ENCODE results near the gene PCDHA12. TPM values are rescaled to one million over a fixed set of nuclear protein-coding genes. Genes with fewer than 3 reads are reported as not detected.
"Not testable (repeated sequence)": the region's sequence is repeated elsewhere in the genome, so short reads cannot be mapped to it uniquely, and the experiment has no call there.

The PCDHA12 gene
- total RNA-seq, 1 donor from 2014 or later = not detected

GRCh38 chr5:140849831-140850634, 25.1 kb upstream of the PCDHA12 start:
- intact Hi-C loops (cut with micrococcal nuclease); H3K27me3 Mint-ChIP-seq; H3K27ac Mint-ChIP-seq; DNase-seq; H3K4me1 Mint-ChIP-seq; H3K4me3 Mint-ChIP-seq; H3K36me3 Mint-ChIP-seq (ENCODE audit: low read depth): not testable (repeated sequence)
- peaks cover 18% of the 10 kb centered on the region for H3K9me3 Mint-ChIP-seq

GRCh38 chr5:140855772-140856674, 19.1 kb upstream of the PCDHA12 start, which contains the start of gene PCDHA10:
Gene PCDHA10 (plus strand): TSS chr5:140855897. CDS start chr5:140856049, 152 bp downstream.
- Mint-ChIP-seq H3K4me3 (no peak within 1 kb of the TSS), H3K36me3 (ENCODE audit: low read depth) (no peaks in the 10 kb centered on the region), H3K4me1 (no peaks in the 10 kb centered on the region), H3K27me3 (no peaks in the 10 kb centered on the region), H3K27ac (no peak within 1 kb of the TSS), H3K9me3 (peaks cover 23% of the 10 kb centered on the region)
- intact Hi-C loops (cut with micrococcal nuclease) = no loop called here
- DNase-seq = peak; percentile 50

GRCh38 chr5:140857177-140857986, 17.7 kb upstream of the PCDHA12 start:
- H3K27ac Mint-ChIP-seq = no peak overlapping the region
- H3K9me3 Mint-ChIP-seq = peaks cover 23% of the 10 kb centered on the region
- H3K4me1 Mint-ChIP-seq = no peaks in the 10 kb centered on the region
- no peak overlapping the region for H3K4me3 Mint-ChIP-seq
- no peaks in the 10 kb centered on the region for H3K36me3 Mint-ChIP-seq (ENCODE audit: low read depth)
- no peak for DNase-seq
- intact Hi-C loops (cut with micrococcal nuclease) = no loop called here
- H3K27me3 Mint-ChIP-seq = no peaks in the 10 kb centered on the region

- no peaks in the 10 kb centered on the region for H3K27me3 Mint-ChIP-seq
- no peak overlapping the region for H3K4me3 Mint-ChIP-seq
- intact Hi-C loops (cut with micrococcal nuclease) = no loop called here
- no peak overlapping the region for H3K27ac Mint-ChIP-seq
- no peaks in the 10 kb centered on the region for H3K4me1 Mint-ChIP-seq
- peaks cover 23% of the 10 kb centered on the region for H3K9me3 Mint-ChIP-seq
- DNase-seq = peak; percentile 48
- no peaks in the 10 kb centered on the region for H3K36me3 Mint-ChIP-seq (ENCODE audit: low read depth)
Measured at GRCh38 chr5:140857987-140858240, 17.2 kb upstream of the PCDHA12 start.

GRCh38 chr5:140862441-140863295, 12.4 kb upstream of the PCDHA12 start:
- H3K4me1 Mint-ChIP-seq = no peaks in the 10 kb centered on the region
- no peak overlapping the region for H3K4me3 Mint-ChIP-seq
- peaks cover 10% of the 10 kb centered on the region for H3K9me3 Mint-ChIP-seq
- no peak for DNase-seq
- H3K36me3 Mint-ChIP-seq (ENCODE audit: low read depth) = no peaks in the 10 kb centered on the region
- intact Hi-C loops (cut with micrococcal nuclease) = no loop called here
- no peaks in the 10 kb centered on the region for H3K27me3 Mint-ChIP-seq
- no peak overlapping the region for H3K27ac Mint-ChIP-seq

- no peak within 1 kb of the TSS for H3K4me3 Mint-ChIP-seq
- H3K27me3 Mint-ChIP-seq = no peaks in the 10 kb centered on the region
- no peak within 1 kb of the TSS for H3K27ac Mint-ChIP-seq
- DNase-seq = no peak
- no peaks in the 10 kb centered on the region for H3K36me3 Mint-ChIP-seq (ENCODE audit: low read depth)
- no peaks in the 10 kb centered on the region for H3K4me1 Mint-ChIP-seq
- intact Hi-C loops (cut with micrococcal nuclease) = no loop called here
- H3K9me3 Mint-ChIP-seq = peaks cover 6% of the 10 kb centered on the region
Measured at GRCh38 chr5:140868721-140869554, 6.2 kb upstream of the PCDHA12 start, which contains the start of gene PCDHA11. Gene PCDHA11 (plus strand): TSS chr5:140868957. CDS start chr5:140869104, 147 bp downstream.

- Mint-ChIP-seq H3K27me3 (no peaks in the 10 kb centered on the region), H3K9me3 (peaks cover 6% of the 10 kb centered on the region), H3K27ac (no peak overlapping the region), H3K4me3 (no peak overlapping the region), H3K4me1 (no peaks in the 10 kb centered on the region), H3K36me3 (ENCODE audit: low read depth) (no peaks in the 10 kb centered on the region)
- intact Hi-C loops (cut with micrococcal nuclease) = no loop called here
- DNase-seq = no peak
Measured at GRCh38 chr5:140869555-140869886, 5.6 kb upstream of the PCDHA12 start.

GRCh38 chr5:140870221-140871201, 4.6 kb upstream of the PCDHA12 start:
- Mint-ChIP-seq H3K9me3 (peaks cover 6% of the 10 kb centered on the region), H3K4me3 (no peak overlapping the region), H3K4me1 (no peaks in the 10 kb centered on the region), H3K27me3 (no peaks in the 10 kb centered on the region), H3K36me3 (ENCODE audit: low read depth) (no peaks in the 10 kb centered on the region), H3K27ac (no peak overlapping the region)
- intact Hi-C loops (cut with micrococcal nuclease) = no loop called here
- no peak for DNase-seq

- H3K36me3 Mint-ChIP-seq (ENCODE audit: low read depth); H3K27me3 Mint-ChIP-seq; H3K27ac Mint-ChIP-seq; intact Hi-C loops (cut with micrococcal nuclease); H3K4me1 Mint-ChIP-seq; H3K4me3 Mint-ChIP-seq; DNase-seq: not testable (repeated sequence)
- peaks cover 23% of the 10 kb centered on the region for H3K9me3 Mint-ChIP-seq
Measured at GRCh38 chr5:140876541-140877261, 1.6 kb downstream of the PCDHA12 start.

GRCh38 chr5:140877262-140877581, 2.1 kb downstream of the PCDHA12 start:
- no peak for DNase-seq
- no peaks in the 10 kb centered on the region for H3K36me3 Mint-ChIP-seq (ENCODE audit: low read depth)
- H3K4me1 Mint-ChIP-seq = no peaks in the 10 kb centered on the region
- H3K27me3 Mint-ChIP-seq = no peaks in the 10 kb centered on the region
- intact Hi-C loops (cut with micrococcal nuclease) = no loop called here
- H3K4me3 Mint-ChIP-seq = no peak overlapping the region
- no peak overlapping the region for H3K27ac Mint-ChIP-seq
- H3K9me3 Mint-ChIP-seq = peaks cover 21% of the 10 kb centered on the region

- H3K27me3 Mint-ChIP-seq = no peaks in the 10 kb centered on the region
- DNase-seq = no peak
- H3K4me3 Mint-ChIP-seq = no peak within 1 kb of the TSS
- no peak within 1 kb of the TSS for H3K27ac Mint-ChIP-seq
- no peaks in the 10 kb centered on the region for H3K4me1 Mint-ChIP-seq
- peaks cover 21% of the 10 kb centered on the region for H3K9me3 Mint-ChIP-seq
- intact Hi-C loops (cut with micrococcal nuclease) = no loop called here
- H3K36me3 Mint-ChIP-seq (ENCODE audit: low read depth) = no peaks in the 10 kb centered on the region
Measured at GRCh38 chr5:140881889-140882590, 6.9 kb downstream of the PCDHA12 start, which contains the start of gene PCDHA13. Gene PCDHA13 (plus strand): TSS chr5:140882124. CDS start chr5:140882269, 145 bp downstream.

All from activated CD4-positive, alpha-beta T cell treated with anti-CD3 and anti-CD28 coated beads, Interleukin-2, amount 10 ng/mL, durations not matched to agents 24 days and 14 days (primary cell).